DOHH2 (cell line): Measurements from ENCODE around the gene ERGIC2.

Experiments used
- H3F3A ChIP-seq: fragments of 200-600 bp; sonication (generic), shearing (Covaris generic); 2 replicates; pipeline ENCODE4 v1.6.0; 2016; ENCODE audit warnings: antibody characterized with exemption, mild to moderate bottlenecking; ENCODE audit not compliant: control insufficient read depth, insufficient read depth
- H3K27ac ChIP-seq: fragments of 200-600 bp; sonication (generic); 2 replicates; pipeline ENCODE4 v1.5.1; 2014; ENCODE audit warnings: low read depth, mild to moderate bottlenecking, low read length, moderate library complexity
- H3K27me3 ChIP-seq: fragments of 200-600 bp; sonication (generic); 2 replicates; pipeline ENCODE4 v1.6.1; 2014; ENCODE audit warnings: mild to moderate bottlenecking, low read length, mixed read lengths; ENCODE audit not compliant: control insufficient read depth
- H3K36me3 ChIP-seq: fragments of 200-600 bp; sonication (generic); 2 replicates; pipeline ENCODE4 v1.6.1; 2014; ENCODE audit warnings: mild to moderate bottlenecking, low read length, moderate library complexity, mixed read lengths; ENCODE audit not compliant: control insufficient read depth
- H3K4me1 ChIP-seq: fragments of 200-600 bp; sonication (generic); 2 replicates; pipeline ENCODE4 v1.6.1; 2014; ENCODE audit warnings: mild to moderate bottlenecking, low read length, mixed read lengths; ENCODE audit not compliant: control insufficient read depth
- H3K4me2 ChIP-seq: fragments of 200-600 bp; sonication (generic); 2 replicates; pipeline ENCODE4 v1.6.0; 2014; ENCODE audit warnings: mild to moderate bottlenecking, low read length, moderate library complexity
- H3K4me3 ChIP-seq: fragments of 200-600 bp; sonication (generic); 2 replicates; pipeline ENCODE4 v1.5.1; 2014; ENCODE audit warnings: mild to moderate bottlenecking, low read length, mixed read lengths
- H3K79me2 ChIP-seq: fragments of 200-600 bp; sonication (generic); 2 replicates; pipeline ENCODE4 v1.6.1; 2014; ENCODE audit warnings: mild to moderate bottlenecking, low read length, mixed read lengths; ENCODE audit not compliant: control insufficient read depth
- H3K9me2 ChIP-seq: fragments of 200-600 bp; sonication (generic); replicated peaks from 2 replicates; pipeline ENCODE4 v1.6.1; 2014; ENCODE audit warnings: mild to moderate bottlenecking, low read length, mixed read lengths; ENCODE audit not compliant: control insufficient read depth
- H3K9me3 ChIP-seq: fragments of 200-600 bp; sonication (generic); 2 replicates; pipeline ENCODE4 v1.6.1; 2014; ENCODE audit warnings: antibody characterized with exemption, low read length, mixed read lengths; ENCODE audit not compliant: control insufficient read depth, insufficient read depth
- H4K20me1 ChIP-seq: fragments of 200-600 bp; sonication (generic); 2 replicates; pipeline ENCODE4 v1.6.0; 2014; ENCODE audit warnings: low read depth, mild to moderate bottlenecking, antibody characterized with exemption, low read length, moderate library complexity; ENCODE audit not compliant: control insufficient read depth, insufficient read depth
- EZH2phosphoT487 ChIP-seq: fragments of 200-600 bp; sonication (generic); IDR thresholded peaks from 2 replicates; pipeline ENCODE4 v1.6.1; 2017; ENCODE audit warnings: borderline replicate concordance, mild to moderate bottlenecking, antibody characterized with exemption, low read length, moderate library complexity, mixed read lengths
- TF ChIP-seq, protein P1 (sequence below): fragments of 200-600 bp; sonication (generic); IDR thresholded peaks from one replicate; pipeline ENCODE4 v1.5.1; 2014; ENCODE audit warnings: antibody characterized with exemption, mild to moderate bottlenecking, low read depth, low read length; ENCODE audit not compliant: poor library complexity, severe bottlenecking

Gene ERGIC2

DNA sequence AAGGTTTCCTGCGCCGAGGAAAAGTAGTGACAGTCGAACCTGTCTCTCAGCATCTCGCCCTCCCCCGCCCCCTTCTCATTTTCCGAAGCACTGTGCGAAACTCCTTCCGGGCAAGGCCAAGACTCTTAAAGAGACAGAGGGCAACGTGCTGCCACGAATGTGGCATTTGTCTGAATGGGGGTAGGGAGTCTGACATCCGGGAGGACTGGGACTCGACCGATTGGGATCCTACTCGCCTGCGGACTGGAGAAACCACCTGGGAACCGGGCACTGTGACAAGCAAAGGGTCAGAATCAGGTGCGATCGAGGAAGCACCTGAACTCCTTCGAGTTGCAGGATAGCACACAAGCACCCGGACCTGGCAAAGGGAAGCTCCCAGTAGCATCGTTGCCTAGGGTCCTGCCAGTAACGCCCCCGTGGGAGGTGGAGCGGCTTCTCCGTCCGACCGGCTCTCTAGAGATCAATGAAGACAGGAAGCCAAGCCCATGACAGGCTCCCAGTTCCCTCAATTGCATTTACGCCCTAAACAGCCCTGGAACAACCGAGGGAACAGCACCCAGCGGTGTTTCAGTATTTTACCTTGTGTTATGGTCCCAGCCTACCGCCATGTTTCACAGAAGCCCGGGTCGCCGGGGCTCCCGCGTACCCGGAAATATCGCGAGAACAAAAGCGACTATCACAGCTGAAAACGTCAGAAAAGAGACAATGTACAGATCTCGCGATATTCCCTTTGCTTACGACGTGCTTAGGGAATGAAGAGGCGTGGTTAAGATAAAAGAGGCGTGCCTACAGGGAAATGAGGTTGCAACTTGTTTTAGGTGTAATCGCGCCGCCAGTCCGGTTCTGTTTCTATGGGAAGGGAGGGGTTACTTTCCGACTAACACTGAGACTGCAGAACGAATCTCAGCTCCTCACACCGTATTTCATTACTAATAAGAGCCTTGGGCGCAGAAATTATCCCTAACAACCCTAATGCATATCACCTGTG lies at the start of gene ERGIC2:
Gene ERGIC2, minus strand, starts transcription at position 637 of the 988 bp plus-strand sequence. CDS start 9,539 bp downstream, outside the sequence.
- TF ChIP-seq EZH2phosphoT487: no peak
- TF ChIP-seq, protein P1, sequence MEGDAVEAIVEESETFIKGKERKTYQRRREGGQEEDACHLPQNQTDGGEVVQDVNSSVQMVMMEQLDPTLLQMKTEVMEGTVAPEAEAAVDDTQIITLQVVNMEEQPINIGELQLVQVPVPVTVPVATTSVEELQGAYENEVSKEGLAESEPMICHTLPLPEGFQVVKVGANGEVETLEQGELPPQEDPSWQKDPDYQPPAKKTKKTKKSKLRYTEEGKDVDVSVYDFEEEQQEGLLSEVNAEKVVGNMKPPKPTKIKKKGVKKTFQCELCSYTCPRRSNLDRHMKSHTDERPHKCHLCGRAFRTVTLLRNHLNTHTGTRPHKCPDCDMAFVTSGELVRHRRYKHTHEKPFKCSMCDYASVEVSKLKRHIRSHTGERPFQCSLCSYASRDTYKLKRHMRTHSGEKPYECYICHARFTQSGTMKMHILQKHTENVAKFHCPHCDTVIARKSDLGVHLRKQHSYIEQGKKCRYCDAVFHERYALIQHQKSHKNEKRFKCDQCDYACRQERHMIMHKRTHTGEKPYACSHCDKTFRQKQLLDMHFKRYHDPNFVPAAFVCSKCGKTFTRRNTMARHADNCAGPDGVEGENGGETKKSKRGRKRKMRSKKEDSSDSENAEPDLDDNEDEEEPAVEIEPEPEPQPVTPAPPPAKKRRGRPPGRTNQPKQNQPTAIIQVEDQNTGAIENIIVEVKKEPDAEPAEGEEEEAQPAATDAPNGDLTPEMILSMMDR: no peak
- Histone ChIP-seq H3K36me3 (peaks cover 36% of the 10 kb centered on the region), H3K4me3 (peak within 1 kb of the TSS; percentile 88), H3K4me1 (peaks cover 20% of the 10 kb centered on the region), H3K9me2 (no peaks in the 10 kb centered on the region), H3K27ac (peak within 1 kb of the TSS; percentile 66), H3K4me2 (peak within 1 kb of the TSS; percentile 75), H3K79me2 (peaks cover 51% of the 10 kb centered on the region), H3K9me3 (peaks cover 3% of the 10 kb centered on the region; the same call in 1 of the 2 replicates), H3K27me3 (no peaks in the 10 kb centered on the region), H3F3A (no peaks in the 10 kb centered on the region), H4K20me1 (no peaks in the 10 kb centered on the region)

GRCh38 chr12:29430716-29431044 lies 49.7 kb upstream of the ERGIC2 start:
- TF ChIP-seq EZH2phosphoT487: no peak
- TF ChIP-seq, protein P1: no peak
- Histone ChIP-seq H3K36me3 (no peaks in the 10 kb centered on the region), H3K9me3 (no peaks in the 10 kb centered on the region), H3K27ac (no peak overlapping the region), H3K4me1 (no peaks in the 10 kb centered on the region), H3K79me2 (no peaks in the 10 kb centered on the region), H3K9me2 (no peaks in the 10 kb centered on the region), H4K20me1 (no peaks in the 10 kb centered on the region), H3K4me3 (no peak overlapping the region), H3K27me3 (no peaks in the 10 kb centered on the region), H3K4me2 (no peak overlapping the region), H3F3A (no peaks in the 10 kb centered on the region)

- TF ChIP-seq, protein P1: no peak
- no peaks in the 10 kb centered on the region for H3K9me3 ChIP-seq
- no peak overlapping the region for H3K4me2 ChIP-seq
- no peaks in the 10 kb centered on the region for H3K27me3 ChIP-seq
- no peak overlapping the region for H3K27ac ChIP-seq
- no peaks in the 10 kb centered on the region for H3F3A ChIP-seq
- H3K4me3 ChIP-seq: no peak overlapping the region
- H4K20me1 ChIP-seq: no peaks in the 10 kb centered on the region
- no peaks in the 10 kb centered on the region for H3K9me2 ChIP-seq
- no peaks in the 10 kb centered on the region for H3K4me1 ChIP-seq
- H3K79me2 ChIP-seq: no peaks in the 10 kb centered on the region
- H3K36me3 ChIP-seq: no peaks in the 10 kb centered on the region
Observed at GRCh38 chr12:29429999-29430715, 49.2 kb upstream of the ERGIC2 start.
